Measurements from ENCODE around the gene MR1. TPM values are rescaled to one million over a fixed set of nuclear protein-coding genes. Genes with fewer than 3 reads are reported as not detected.

MR1 gene
- total RNA-seq, 3 donors from 2014 or later = 3.3 to 14.6 (median 7.4) TPM

GRCh38 chr1:181086926-181087325 lies 53.1 kb downstream of the MR1 start:
- no peaks in the 10 kb centered on the region for H3K9me3 ChIP-seq
- intact Hi-C loops (cut with DNase I, micrococcal nuclease) = no loop called here
- ATAC-seq = no peak
- TF ChIP-seq, protein P1, sequence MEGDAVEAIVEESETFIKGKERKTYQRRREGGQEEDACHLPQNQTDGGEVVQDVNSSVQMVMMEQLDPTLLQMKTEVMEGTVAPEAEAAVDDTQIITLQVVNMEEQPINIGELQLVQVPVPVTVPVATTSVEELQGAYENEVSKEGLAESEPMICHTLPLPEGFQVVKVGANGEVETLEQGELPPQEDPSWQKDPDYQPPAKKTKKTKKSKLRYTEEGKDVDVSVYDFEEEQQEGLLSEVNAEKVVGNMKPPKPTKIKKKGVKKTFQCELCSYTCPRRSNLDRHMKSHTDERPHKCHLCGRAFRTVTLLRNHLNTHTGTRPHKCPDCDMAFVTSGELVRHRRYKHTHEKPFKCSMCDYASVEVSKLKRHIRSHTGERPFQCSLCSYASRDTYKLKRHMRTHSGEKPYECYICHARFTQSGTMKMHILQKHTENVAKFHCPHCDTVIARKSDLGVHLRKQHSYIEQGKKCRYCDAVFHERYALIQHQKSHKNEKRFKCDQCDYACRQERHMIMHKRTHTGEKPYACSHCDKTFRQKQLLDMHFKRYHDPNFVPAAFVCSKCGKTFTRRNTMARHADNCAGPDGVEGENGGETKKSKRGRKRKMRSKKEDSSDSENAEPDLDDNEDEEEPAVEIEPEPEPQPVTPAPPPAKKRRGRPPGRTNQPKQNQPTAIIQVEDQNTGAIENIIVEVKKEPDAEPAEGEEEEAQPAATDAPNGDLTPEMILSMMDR (IDR thresholded peaks at IDR 0.05) = no peak
- peaks cover 2% of the 10 kb centered on the region for H3K36me3 ChIP-seq (ENCODE audit: low read depth)
- peaks cover 27% of the 10 kb centered on the region for H3K4me1 ChIP-seq (ENCODE audit: low read depth)
- no peak for DNase-seq
- H3K4me3 ChIP-seq = no peak overlapping the region

GRCh38 chr1:181087400-181087901 lies 53.7 kb downstream of the MR1 start:
- Histone ChIP-seq H3K4me3 (no peak overlapping the region), H3K9me3 (no peaks in the 10 kb centered on the region), H3K4me1 (ENCODE audit: low read depth) (peaks cover 32% of the 10 kb centered on the region), H3K36me3 (ENCODE audit: low read depth) (peaks cover 4% of the 10 kb centered on the region)
- TF ChIP-seq, protein P1 (IDR thresholded peaks at IDR 0.05) = no peak
- DNase-seq (no peak), ATAC-seq (no peak)
- intact Hi-C loops (cut with DNase I, micrococcal nuclease) = no loop called here

DNA sequence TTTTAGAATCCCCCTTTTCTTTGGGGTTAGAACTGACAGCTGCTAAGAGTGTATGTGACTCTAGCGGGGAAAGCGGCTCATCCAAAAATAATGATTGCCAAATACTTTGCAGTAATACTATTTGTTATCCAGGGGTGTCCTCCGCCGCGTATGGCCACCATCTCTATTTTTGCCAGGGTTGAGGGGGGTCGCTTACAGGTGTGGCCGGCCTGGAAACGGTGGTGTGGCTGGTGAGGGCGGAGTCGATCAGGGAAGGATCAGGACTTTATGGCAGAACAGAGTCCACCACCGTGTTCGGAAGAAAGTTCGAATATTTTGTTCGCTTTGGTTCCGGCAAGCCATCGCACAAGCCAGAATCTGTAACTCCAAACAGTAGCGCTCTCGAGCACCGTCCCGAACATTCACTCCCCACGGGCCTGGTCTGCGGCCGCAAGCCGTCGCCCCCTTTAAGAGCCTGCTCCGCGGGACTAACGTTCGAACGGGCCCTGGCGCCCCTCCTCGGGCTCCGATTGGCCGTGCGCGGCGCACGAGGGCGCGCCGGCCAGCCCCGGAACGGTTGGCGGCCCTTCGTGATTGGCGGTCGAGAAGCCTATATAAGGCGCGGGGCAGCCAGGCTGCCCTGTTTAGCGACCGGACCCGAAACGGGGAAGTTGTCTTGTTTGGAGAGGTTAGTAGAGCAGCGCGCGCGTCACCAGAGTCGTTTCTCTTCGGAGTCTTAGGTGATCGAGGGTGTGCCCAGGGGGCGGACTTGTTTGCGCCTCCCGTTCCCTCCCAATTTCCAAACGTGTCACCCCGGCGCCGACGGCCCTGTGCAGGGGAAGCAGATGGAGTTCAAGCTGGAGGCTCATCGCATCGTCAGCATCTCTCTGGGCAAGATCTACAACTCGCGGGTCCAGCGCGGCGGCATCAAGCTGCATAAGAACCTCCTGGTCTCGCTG lies 54.6 kb downstream of the MR1 start, which contains the start of gene IER5:
TSS of gene IER5 (plus strand) at position 622 of the 938 bp plus-strand sequence. CDS start at position 825, 203 bp downstream.
- DNase-seq = peak; percentile 98 to 99 (median 98)
- H3K4me1 ChIP-seq (ENCODE audit: low read depth) = peaks cover 36% of the 10 kb centered on the region
- H3K4me3 ChIP-seq = peak within 1 kb of the TSS; percentile 88
- TF ChIP-seq, protein P1 (IDR thresholded peaks at IDR 0.05) = no peak
- intact Hi-C loops (cut with DNase I, micrococcal nuclease) = no loop called here
- peaks cover 4% of the 10 kb centered on the region for H3K36me3 ChIP-seq (ENCODE audit: low read depth)
- ATAC-seq = peak; percentile 87
- H3K9me3 ChIP-seq = no peaks in the 10 kb centered on the region

DNA sequence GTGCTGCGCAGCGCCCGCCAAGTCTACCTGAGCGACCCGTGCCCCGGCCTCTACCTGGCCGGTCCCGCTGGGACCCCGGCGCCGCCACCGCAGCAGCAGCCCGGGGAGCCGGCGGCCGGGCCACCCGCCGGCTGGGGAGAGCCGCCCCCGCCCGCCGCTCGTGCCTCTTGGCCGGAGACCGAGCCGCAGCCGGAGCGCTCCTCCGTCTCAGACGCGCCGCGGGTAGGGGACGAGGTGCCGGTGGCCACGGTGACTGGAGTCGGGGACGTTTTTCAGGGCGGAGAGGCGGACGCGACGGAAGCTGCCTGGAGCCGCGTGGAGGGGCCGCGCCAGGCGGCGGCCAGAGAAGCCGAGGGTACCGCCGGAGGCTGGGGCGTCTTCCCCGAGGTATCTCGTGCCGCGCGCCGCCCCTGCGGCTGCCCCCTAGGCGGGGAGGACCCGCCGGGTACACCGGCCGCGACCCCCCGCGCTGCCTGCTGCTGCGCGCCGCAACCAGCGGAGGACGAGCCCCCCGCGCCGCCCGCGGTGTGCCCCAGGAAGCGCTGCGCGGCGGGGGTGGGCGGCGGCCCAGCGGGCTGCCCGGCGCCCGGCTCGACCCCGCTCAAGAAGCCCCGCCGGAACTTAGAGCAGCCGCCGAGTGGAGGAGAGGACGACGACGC lies 55.4 kb downstream of the MR1 start:
- ATAC-seq (peak; percentile 9), DNase-seq (peak in 2 of 3 donors; percentile 67 to 70)
- TF ChIP-seq, protein P1 (IDR thresholded peaks at IDR 0.05) = no peak

GRCh38 chr1:181089676-181090544 lies 56.1 kb downstream of the MR1 start:
- intact Hi-C loops (cut with DNase I, micrococcal nuclease) = no loop called here
- TF ChIP-seq, protein P1 (IDR thresholded peaks at IDR 0.05) = no peak

More for the DNA sequence above, 55.4 kb downstream of the MR1 start:
- H3K9me3 ChIP-seq = no peaks in the 10 kb centered on the region
- H3K36me3 ChIP-seq (ENCODE audit: low read depth) = peaks cover 4% of the 10 kb centered on the region
- H3K4me1 ChIP-seq (ENCODE audit: low read depth) = peaks cover 43% of the 10 kb centered on the region
- intact Hi-C loops (cut with DNase I, micrococcal nuclease) = no loop called here
- H3K4me3 ChIP-seq = peak overlapping the region; percentile 88

More at GRCh38 chr1:181089676-181090544, 56.1 kb downstream of the MR1 start:
- Histone ChIP-seq H3K36me3 (ENCODE audit: low read depth) (peaks cover 4% of the 10 kb centered on the region), H3K4me3 (peak overlapping the region; percentile 88), H3K9me3 (no peaks in the 10 kb centered on the region), H3K4me1 (ENCODE audit: low read depth) (peaks cover 45% of the 10 kb centered on the region)
- ATAC-seq = peak; percentile 45
- peak; percentile 79 to 85 (median 85) for DNase-seq

Measured in mucosa of descending colon (tissue), 3 donors.